NCI-H2029 (cell line): ENCODE data around the gene PRRX1.

Source experiments
- DNase-seq: peaks from one replicate; lab custom pipeline; 2025; lab: John Stamatoyannopoulos, UW

PRRX1 gene

GRCh38 chr1:170692866-170693575, 29.1 kb downstream of the PRRX1 start:
- DNase-seq = no peak

- DNase-seq = no peak
Observed at GRCh38 chr1:170694172-170694926, 30.4 kb downstream of the PRRX1 start.

GRCh38 chr1:170695955-170696590, 32.1 kb downstream of the PRRX1 start:
- DNase-seq = no peak

- no peak for DNase-seq
Observed at GRCh38 chr1:170696591-170697290, 32.8 kb downstream of the PRRX1 start.

- DNase-seq = no peak
Observed at GRCh38 chr1:170697316-170697715, 33.4 kb downstream of the PRRX1 start.

GRCh38 chr1:170698301-170699275, 34.7 kb downstream of the PRRX1 start:
- no peak for DNase-seq

- no peak for DNase-seq
Observed at GRCh38 chr1:170699696-170700095, 35.8 kb downstream of the PRRX1 start.

GRCh38 chr1:170700842-170701615, 37.1 kb downstream of the PRRX1 start:
- DNase-seq = no peak

GRCh38 chr1:170701962-170702361, 38.0 kb downstream of the PRRX1 start:
- DNase-seq = no peak

GRCh38 chr1:170703591-170703990, 39.7 kb downstream of the PRRX1 start:
- no peak for DNase-seq

- no peak for DNase-seq
Observed at GRCh38 chr1:170704256-170704655, 40.3 kb downstream of the PRRX1 start.

GRCh38 chr1:170705981-170706380, 42.0 kb downstream of the PRRX1 start:
- DNase-seq = no peak

GRCh38 chr1:170707117-170707516, 43.2 kb downstream of the PRRX1 start:
- DNase-seq = no peak

- no peak for DNase-seq
Observed at GRCh38 chr1:170707959-170708655, 44.2 kb downstream of the PRRX1 start.

GRCh38 chr1:170711682-170712081, 47.8 kb downstream of the PRRX1 start:
- no peak for DNase-seq

GRCh38 chr1:170714163-170714562, 50.2 kb downstream of the PRRX1 start:
- DNase-seq = no peak

GRCh38 chr1:170714938-170715337, 51.0 kb downstream of the PRRX1 start:
- no peak for DNase-seq

GRCh38 chr1:170716835-170717429, 53.0 kb downstream of the PRRX1 start:
- DNase-seq = no peak

GRCh38 chr1:170720661-170721060, 56.7 kb downstream of the PRRX1 start:
- DNase-seq = no peak
